Right lobe of liver (tissue), 6 donors: Measurements from ENCODE around the gene MTHFD2L. TPM values are rescaled to one million over a fixed set of nuclear protein-coding genes. Genes with fewer than 3 reads are reported as not detected.

ENCODE experiments used
- ATAC-seq, 4 donors: fragments of 200-7000 bp; cut with Tn5 transposase; one replicate each; pipeline ENCODE4 v1.9.1; 2020; ENCODE audit warnings: mild to moderate bottlenecking in 4 of 4, moderate library complexity in 4 of 4
- DNase-seq, 3 donors: peaks; one replicate each; pipeline ENCODE4 v3.0.0-alpha.2; 2020
- H3K27ac ChIP-seq, 3 donors: fragments of 200-600 bp; one replicate each; pipeline ENCODE4 v1.8.0; 2022
- H3K27me3 ChIP-seq, 2 donors: fragments of 200-600 bp; one replicate each; pipeline ENCODE4 v1.8.0; 2022
- H3K36me3 ChIP-seq, 4 donors: fragments of 200-600 bp; sonication (generic) in 1 of 4; one replicate each; pipeline versions ENCODE4 v1.5.1 to v1.8.0; 2017 to 2022; ENCODE audit warnings: control low read depth in 1 of 4
- H3K4me1 ChIP-seq, 4 donors: fragments of 200-600 bp; sonication (generic) in 1 of 4; one replicate each; pipeline versions ENCODE4 v1.5.1 to v1.8.0; 2017 to 2022; ENCODE audit warnings: control low read depth in 1 of 4
- H3K4me3 ChIP-seq, 3 donors: fragments of 200-600 bp; one replicate each; pipeline ENCODE4 v1.8.0; 2022
- H3K9me3 ChIP-seq, 4 donors: fragments of 200-600 bp; sonication (generic) in 1 of 4; one replicate each; pipeline versions ENCODE4 v1.5.1 to v1.8.0; 2017 to 2022; ENCODE audit warnings: control low read depth in 1 of 4
- CTCF ChIP-seq, 4 donors: fragments of 200-600 bp in 3 of 4; fragments of 450-650 bp in 1 of 4; IDR thresholded peaks; one replicate each; pipeline versions ENCODE4 v1.5.1 to v1.8.0; 2016 to 2022; ENCODE audit warnings: antibody characterized with exemption in 4 of 4, mild to moderate bottlenecking in 2 of 4
- POLR2A ChIP-seq: fragments of 450-650 bp; IDR thresholded peaks from one replicate; pipeline ENCODE4 v1.6.1; 2017; ENCODE audit warnings: antibody characterized with exemption, mild to moderate bottlenecking
- WGBS: methylation state at CpG from one replicate; pipeline ENCODE4 v1.1.6; 2018; ENCODE audit warnings: low coverage, low lambda C conversion rate; ENCODE audit not compliant: insufficient coverage; ENCODE audit errors: missing lambda C conversion rate; 5-methylcytosine and 5-hydroxymethylcytosine counted together
- intact Hi-C, 2 donors: fragments of 100-400 bp; cut with DNase I; formaldehyde crosslinking; loops; one replicate each; pipeline versions ENCODE4 v1.11.2 to v1.14.1; 2022
- total RNA-seq, 6 experiments: library from RNA; depleted of rRNA in 2 of 6; stranded (reverse); fragments of >200 nt in 2 of 6; fragmentation: NEBNext Ultra II Directional in 3 of 6; extraction: Animal tissue kit (Norgen Biotek cat#: 25700) in 3 of 6; gene quantifications; one replicate each; pipeline versions ENCODE4 v1.1.0 to v1.2.4, GENCODE V29; 2016 to 2023
- donor health status: DM: no; HTN: yes; CAD: no.
- donor health status: DM: no; HTN: no; CAD: no.
- donor health status: DM: no; HTN: no; CAD: no.
- donor health status: DM: no; HTN: yes; CAD: no.
- donor health status: DM: no; HTN: yes; CAD: no.

MTHFD2L gene
- total RNA-seq, 6 experiments from 2014 or later: 18.8 to 45.5 (median 26.5) TPM

GRCh38 chr4:74112399-74113105, 45.4 kb upstream of the MTHFD2L start:
- TF ChIP-seq POLR2A (no peak), CTCF (IDR thresholded peaks at IDR 0.05) (no peak)
- H3K9me3 ChIP-seq: no peaks in the 10 kb centered on the region
- 100% methylated on average over 1 of the region's 3 CpGs for WGBS
- H3K27ac ChIP-seq: no peak overlapping the region
- ATAC-seq: peak; percentile 25 to 48 (median 34)
- no peak overlapping the region for H3K4me3 ChIP-seq
- intact Hi-C loops: no loop called here
- H3K4me1 ChIP-seq: peaks cover 0 to 33% (median 16%) of the 10 kb centered on the region in 4 donors
- no peaks in the 10 kb centered on the region for H3K36me3 ChIP-seq
- peak in 2 of 3 donors; percentile 31 to 50 for DNase-seq
- no peaks in the 10 kb centered on the region for H3K27me3 ChIP-seq

- Histone ChIP-seq H3K4me1 (peaks cover 0 to 36% (median 14%) of the 10 kb centered on the region in 4 donors), H3K36me3 (no peaks in the 10 kb centered on the region), H3K27me3 (no peaks in the 10 kb centered on the region), H3K9me3 (no peaks in the 10 kb centered on the region), H3K4me3 (no peak overlapping the region), H3K27ac (no peak overlapping the region)
- intact Hi-C loops: no loop called here
- TF ChIP-seq CTCF (IDR thresholded peaks at IDR 0.05) (no peak), POLR2A (no peak)
- no peak for ATAC-seq
- 86% methylated on average over 1 of the region's 1 CpG for WGBS
- DNase-seq: no peak
Observed at GRCh38 chr4:74114234-74114633, 43.7 kb upstream of the MTHFD2L start.

GRCh38 chr4:74117024-74117534, 40.8 kb upstream of the MTHFD2L start:
- ATAC-seq: peak; percentile 87 to 95 (median 91)
- peak; percentile 48 to 69 (median 57) for DNase-seq
- Histone ChIP-seq H3K9me3 (no peaks in the 10 kb centered on the region), H3K36me3 (no peaks in the 10 kb centered on the region), H3K27me3 (no peaks in the 10 kb centered on the region), H3K4me1 (peaks cover 0 to 21% (median 7%) of the 10 kb centered on the region in 4 donors), H3K27ac (peak overlapping the region; percentile 64 to 80 (median 68)), H3K4me3 (no peak overlapping the region)
- TF ChIP-seq POLR2A (no peak), CTCF (IDR thresholded peaks at IDR 0.05) (no peak)
- 37% methylated on average over 3 of the region's 3 CpGs for WGBS
- intact Hi-C loops: no loop called here

- H3K27ac ChIP-seq: no peak overlapping the region
- ATAC-seq (no peak), DNase-seq (no peak)
- H3K4me1 ChIP-seq: peaks cover 0 to 33% (median 4%) of the 10 kb centered on the region in 4 donors
- H3K36me3 ChIP-seq: no peaks in the 10 kb centered on the region
- no peaks in the 10 kb centered on the region for H3K9me3 ChIP-seq
- 93% methylated on average over 1 of the region's 6 CpGs for WGBS
- H3K4me3 ChIP-seq: no peak overlapping the region
- no peak for TF ChIP-seq CTCF (IDR thresholded peaks at IDR 0.05)
- no peak for TF ChIP-seq POLR2A
- intact Hi-C loops: no loop called here
- no peaks in the 10 kb centered on the region for H3K27me3 ChIP-seq
Observed at GRCh38 chr4:74118600-74119338, 39.1 kb upstream of the MTHFD2L start.
